Gastroesophageal sphincter (tissue), 4 donors: ENCODE data around the gene GID4. TPM values are rescaled to one million over a fixed set of nuclear protein-coding genes. Genes with fewer than 3 reads are reported as not detected.

Experiments
- ATAC-seq: fragments of 150-250 bp; one replicate; pipeline ENCODE4 v1.9.1; 2016; ENCODE audit warnings: mild to moderate bottlenecking, moderate library complexity
- H3K27ac ChIP-seq, 4 donors: fragments of 200-600 bp; sonication (generic) in 3 of 4; 1 replicate in 3 of 4; 2 replicates in 1 of 4; pipeline ENCODE4 v1.5.1; 2016 to 2019
- H3K27me3 ChIP-seq: fragments of 200-600 bp; sonication (generic); one replicate; pipeline ENCODE4 v1.5.1; 2019
- H3K36me3 ChIP-seq, 2 donors: fragments of 200-600 bp; sonication (generic); one replicate each; pipeline ENCODE4 v1.5.1; 2019; ENCODE audit warnings: control low read depth in 1 of 2
- H3K4me1 ChIP-seq, 3 donors: fragments of 200-600 bp; sonication (generic); 1 replicate in 2 of 3; 2 replicates in 1 of 3; pipeline ENCODE4 v1.5.1; 2016 to 2019; ENCODE audit warnings: control low read depth in 2 of 3
- H3K4me3 ChIP-seq, 2 donors: fragments of 200-600 bp; sonication (generic); one replicate each; pipeline ENCODE4 v1.5.1; 2019; ENCODE audit warnings: mild to moderate bottlenecking in 1 of 2, moderate library complexity in 1 of 2
- H3K9me3 ChIP-seq, 3 donors: fragments of 200-600 bp; sonication (generic); one replicate each; pipeline ENCODE4 v1.5.1; 2017 to 2019; ENCODE audit warnings: control low read depth in 2 of 3
- EP300 ChIP-seq: sonication (generic); formaldehyde crosslinking; IDR thresholded peaks from one replicate; pipeline ENCODE4 v1.6.1; 2017; ENCODE audit warnings: antibody characterized with exemption, mild to moderate bottlenecking
- POLR2A ChIP-seq, 2 donors: fragments of 450-650 bp; IDR thresholded peaks; one replicate each; pipeline ENCODE4 v1.6.1; 2017; ENCODE audit warnings: antibody characterized with exemption in 2 of 2, mild to moderate bottlenecking in 2 of 2, moderate library complexity in 1 of 2
- POLR2AphosphoS5 ChIP-seq: sonication (generic); formaldehyde crosslinking; IDR thresholded peaks from one replicate; pipeline ENCODE4 v1.6.1; 2017; ENCODE audit warnings: antibody characterized with exemption
- WGBS, 2 donors: methylation state at CpG; one replicate each; pipeline ENCODE4 v1.1.5; 2018; ENCODE audit warnings: low coverage in 1 of 2; 5-methylcytosine and 5-hydroxymethylcytosine counted together
- total RNA-seq, 4 donors: library from RNA; depleted of rRNA; stranded (reverse); fragments of >200 nt; gene quantifications; one replicate each; pipeline ENCODE4 v1.1.0, GENCODE V29; 2016
- TF ChIP-seq, protein P1 (sequence below), 4 experiments: fragments of 200-600 bp in 2 of 4; fragments of 450-650 bp in 2 of 4; sonication (generic) in 1 of 4; IDR thresholded peaks; one replicate each; pipeline ENCODE4 v1.5.1; 2017 to 2019; ENCODE audit warnings: antibody characterized with exemption in 4 of 4, mild to moderate bottlenecking in 2 of 4, moderate library complexity in 2 of 4

The GID4 gene
- total RNA-seq, 4 donors from 2014 or later, result 22.8 to 44.8 (median 33.9) TPM

DNA sequence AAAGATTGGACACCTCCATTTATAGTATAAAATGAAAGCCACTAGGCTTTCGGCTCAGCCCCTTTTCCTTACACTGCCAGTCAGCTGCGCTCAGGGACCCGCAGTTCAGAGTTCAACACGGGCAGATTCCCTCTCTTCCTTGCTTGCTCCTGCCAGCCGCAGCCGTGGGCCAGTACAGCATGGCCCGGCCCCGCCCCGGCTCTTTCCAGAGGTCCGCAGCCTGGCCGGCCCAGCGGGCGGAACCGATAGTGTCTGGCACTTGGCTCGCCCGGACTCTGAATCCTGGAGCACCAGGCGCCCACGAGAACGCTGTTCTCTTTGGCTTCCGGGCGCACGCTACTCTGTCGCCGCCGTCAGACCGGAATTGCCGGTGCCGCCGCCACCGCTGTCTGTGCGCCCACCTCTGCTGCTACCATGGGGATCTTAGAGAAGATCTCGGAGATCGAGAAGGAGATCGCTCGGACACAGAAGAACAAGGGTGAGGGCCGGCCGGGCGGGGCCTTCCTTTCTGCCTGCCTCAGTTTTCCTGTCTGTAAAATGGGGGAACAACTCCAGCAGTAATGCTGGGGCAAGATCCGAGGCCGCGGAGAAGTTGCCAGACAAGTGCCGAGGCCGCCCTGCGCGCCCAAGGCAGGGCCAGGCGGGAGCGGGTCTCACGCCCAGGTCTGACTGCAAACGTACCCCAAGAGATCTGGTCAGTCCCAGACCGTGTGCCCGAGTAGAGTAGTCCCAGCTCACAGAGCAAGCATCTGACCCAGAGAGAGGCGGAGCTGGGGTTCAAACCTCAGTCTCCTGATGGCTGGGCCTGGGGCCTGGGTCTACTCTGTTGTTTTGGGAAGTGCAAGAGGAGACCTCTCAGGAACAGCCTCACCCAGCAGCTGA is 48.6 kb downstream of the GID4 start, which contains the start of gene DRG2:
Gene DRG2 (plus strand): TSS at position 339 of the 882 bp plus-strand sequence. CDS start 76 bp downstream, at position 415.
- H3K4me3 ChIP-seq, result peak within 1 kb of the TSS; percentile 49 to 70
- WGBS, 2 donors, result 0% methylated on average over 1 to 6 of the region's 52 CpGs
- H3K9me3 ChIP-seq, result no peaks in the 10 kb centered on the region
- peak within 1 kb of the TSS; percentile 48 to 83 (median 81) for H3K27ac ChIP-seq
- H3K4me1 ChIP-seq, result peaks cover 0 to 18% (median 9%) of the 10 kb centered on the region in 3 donors
- peaks cover 0 to 19% of the 10 kb centered on the region in 2 donors for H3K36me3 ChIP-seq
- H3K27me3 ChIP-seq, result no peaks in the 10 kb centered on the region
- ATAC-seq, result peak; percentile 99
- TF ChIP-seq EP300, result no peak
- peak; percentile 83 for TF ChIP-seq POLR2AphosphoS5
- TF ChIP-seq POLR2A (IDR thresholded peaks at IDR 0.05), result peak; percentile 52 to 56
- TF ChIP-seq, protein P1, sequence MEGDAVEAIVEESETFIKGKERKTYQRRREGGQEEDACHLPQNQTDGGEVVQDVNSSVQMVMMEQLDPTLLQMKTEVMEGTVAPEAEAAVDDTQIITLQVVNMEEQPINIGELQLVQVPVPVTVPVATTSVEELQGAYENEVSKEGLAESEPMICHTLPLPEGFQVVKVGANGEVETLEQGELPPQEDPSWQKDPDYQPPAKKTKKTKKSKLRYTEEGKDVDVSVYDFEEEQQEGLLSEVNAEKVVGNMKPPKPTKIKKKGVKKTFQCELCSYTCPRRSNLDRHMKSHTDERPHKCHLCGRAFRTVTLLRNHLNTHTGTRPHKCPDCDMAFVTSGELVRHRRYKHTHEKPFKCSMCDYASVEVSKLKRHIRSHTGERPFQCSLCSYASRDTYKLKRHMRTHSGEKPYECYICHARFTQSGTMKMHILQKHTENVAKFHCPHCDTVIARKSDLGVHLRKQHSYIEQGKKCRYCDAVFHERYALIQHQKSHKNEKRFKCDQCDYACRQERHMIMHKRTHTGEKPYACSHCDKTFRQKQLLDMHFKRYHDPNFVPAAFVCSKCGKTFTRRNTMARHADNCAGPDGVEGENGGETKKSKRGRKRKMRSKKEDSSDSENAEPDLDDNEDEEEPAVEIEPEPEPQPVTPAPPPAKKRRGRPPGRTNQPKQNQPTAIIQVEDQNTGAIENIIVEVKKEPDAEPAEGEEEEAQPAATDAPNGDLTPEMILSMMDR (IDR thresholded peaks at IDR 0.05), result peak in 3 of 4 experiments; percentile 13 to 51 (median 24)

- no peak for TF ChIP-seq POLR2AphosphoS5
- TF ChIP-seq POLR2A (IDR thresholded peaks at IDR 0.05), result no peak
- TF ChIP-seq EP300, result no peak
- TF ChIP-seq, protein P1 (IDR thresholded peaks at IDR 0.05), result no peak
- ATAC-seq, result no peak
Observed at GRCh38 chr17:18089613-18090012, 50.4 kb downstream of the GID4 start.

DNA sequence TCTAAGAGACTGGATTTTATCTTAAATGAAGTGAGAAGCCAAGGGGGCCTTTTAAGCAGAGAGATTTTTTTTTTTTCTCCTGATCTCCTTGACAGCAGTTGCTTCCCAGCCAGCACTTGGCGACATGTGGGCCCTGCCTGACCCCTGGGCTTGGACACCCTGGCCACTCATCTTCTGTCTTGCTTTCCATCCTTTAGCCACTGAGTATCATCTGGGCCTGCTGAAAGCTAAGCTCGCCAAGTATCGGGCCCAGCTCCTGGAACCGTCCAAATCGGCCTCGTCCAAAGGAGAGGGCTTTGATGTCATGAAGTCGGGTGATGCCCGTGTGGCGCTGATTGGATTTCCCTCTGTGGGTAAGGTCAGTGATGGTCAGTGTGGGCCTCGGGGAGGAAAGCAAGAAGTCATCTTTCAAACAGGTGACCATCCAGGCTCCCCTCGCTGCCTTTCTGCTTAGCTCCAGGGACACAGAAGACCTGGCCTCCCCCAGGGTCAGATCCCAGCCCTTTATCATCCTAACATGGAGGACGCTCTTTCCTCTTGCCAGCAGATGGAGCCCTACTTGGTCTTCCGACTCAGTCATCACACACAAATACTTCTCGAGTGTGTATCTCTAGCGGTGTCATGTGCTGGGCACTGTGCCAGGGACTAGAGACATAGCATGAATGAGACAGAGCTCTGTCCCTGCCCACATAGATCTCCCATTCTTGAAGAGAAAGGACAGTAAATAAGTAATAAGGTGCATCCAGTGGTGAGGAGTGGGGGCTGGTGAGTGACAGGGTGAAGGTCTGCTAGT is 54.6 kb downstream of the GID4 start:
- Histone ChIP-seq H3K4me1 (peaks cover 0 to 5% (median 4%) of the 10 kb centered on the region in 3 donors), H3K27me3 (no peaks in the 10 kb centered on the region), H3K4me3 (no peak overlapping the region), H3K36me3 (peaks cover 0 to 74% of the 10 kb centered on the region in 2 donors), H3K9me3 (no peaks in the 10 kb centered on the region), H3K27ac (no peak overlapping the region)
- ATAC-seq, result peak; percentile 10
- WGBS, 2 donors, result 60% methylated on average over 8 of the region's 15 CpGs; no CpG with 5 or more reads in 1 of the 2 donors
- TF ChIP-seq, protein P1 (IDR thresholded peaks at IDR 0.05), result peak in 1 of 4 experiments; percentile 12
- no peak for TF ChIP-seq EP300

More at GRCh38 chr17:18089613-18090012, 50.4 kb downstream of the GID4 start:
- Histone ChIP-seq H3K27ac (no peak overlapping the region), H3K4me1 (peaks cover 0 to 18% (median 9%) of the 10 kb centered on the region in 3 donors), H3K36me3 (peaks cover 0 to 33% of the 10 kb centered on the region in 2 donors), H3K4me3 (no peak overlapping the region), H3K27me3 (no peaks in the 10 kb centered on the region), H3K9me3 (no peaks in the 10 kb centered on the region)
- 94 to 100% methylated on average over 2 of the region's 2 CpGs for WGBS, 2 donors

GRCh38 chr17:18094409-18094807 is 55.2 kb downstream of the GID4 start:
- no peak for TF ChIP-seq POLR2A (IDR thresholded peaks at IDR 0.05)
- TF ChIP-seq, protein P1 (IDR thresholded peaks at IDR 0.05), result no peak
- TF ChIP-seq POLR2AphosphoS5, result no peak
- no peak for TF ChIP-seq EP300
- H3K36me3 ChIP-seq, result peaks cover 0 to 80% of the 10 kb centered on the region in 2 donors
- H3K27me3 ChIP-seq, result no peaks in the 10 kb centered on the region
- no peak for ATAC-seq
- H3K4me3 ChIP-seq, result no peak overlapping the region
- WGBS, 2 donors, result 99 to 100% methylated on average over 4 to 10 of the region's 10 CpGs
- no peaks in the 10 kb centered on the region for H3K9me3 ChIP-seq
- H3K27ac ChIP-seq, result no peak overlapping the region
- no peaks in the 10 kb centered on the region for H3K4me1 ChIP-seq
